DMS153 treated with DMSO at 0.1 percent for 48 hours (cell line): ENCODE results near the gene NUFIP2.
"Not testable (repeated sequence)": the region's sequence is repeated elsewhere in the genome, so short reads cannot be mapped to it uniquely, and the experiment has no call there.

ENCODE experiments used
- DNase-seq: peaks from one replicate; lab custom pipeline; 2025; ENCODE audit not compliant: unreplicated experiment; lab: John Stamatoyannopoulos, UW

Gene NUFIP2

DNA sequence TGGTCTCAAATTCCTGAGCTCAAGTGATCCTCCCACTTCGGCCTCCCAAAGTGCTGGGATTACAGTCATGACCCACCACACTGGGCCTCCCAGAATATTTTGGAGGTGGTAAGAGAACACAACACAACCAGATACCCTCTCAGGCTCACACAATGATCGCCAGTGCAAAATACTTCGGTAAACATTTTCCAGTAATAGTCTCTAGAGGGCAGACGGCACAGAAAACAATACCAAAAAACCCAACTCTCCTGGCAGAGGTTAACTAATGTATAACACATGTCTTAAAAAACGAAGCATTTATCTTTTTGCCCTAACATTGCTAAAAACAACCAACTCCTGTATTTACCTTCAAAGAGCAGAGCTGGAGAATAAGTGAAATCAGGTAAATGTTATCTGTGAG, 10.5 kb downstream of the NUFIP2 start:
- no peak for DNase-seq

DNA sequence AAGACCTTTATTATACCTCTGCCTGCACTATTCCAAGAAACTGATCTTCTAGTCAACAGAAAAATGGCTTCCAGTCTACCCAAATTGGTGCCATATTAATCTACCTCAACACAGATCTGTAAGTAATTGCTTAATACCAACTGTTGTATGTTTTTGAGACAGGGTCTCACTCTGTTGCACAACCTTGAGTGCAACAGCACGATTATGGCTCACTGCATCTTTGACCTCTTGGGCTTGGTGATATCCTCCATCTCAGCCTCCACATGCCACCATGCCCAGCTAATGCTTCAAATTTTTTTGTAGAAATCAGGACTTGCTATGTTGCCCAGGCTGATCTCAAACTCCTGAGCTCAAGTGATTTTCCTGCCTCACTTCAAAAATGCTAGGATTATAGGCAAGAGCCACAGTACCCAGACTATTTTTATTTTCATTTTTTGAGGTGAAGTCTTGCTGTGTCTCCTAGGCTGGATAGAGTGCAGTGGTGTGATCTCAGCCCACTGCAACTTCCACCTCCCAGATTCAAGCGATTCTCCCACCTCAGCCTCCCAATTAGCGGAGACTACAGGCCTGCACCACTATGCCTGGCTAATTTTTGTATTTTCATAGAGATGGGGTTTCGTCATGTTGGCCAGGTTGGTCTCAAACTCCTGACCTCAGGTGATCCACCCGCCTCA, 14.4 kb downstream of the NUFIP2 start:
- DNase-seq = no peak

DNA sequence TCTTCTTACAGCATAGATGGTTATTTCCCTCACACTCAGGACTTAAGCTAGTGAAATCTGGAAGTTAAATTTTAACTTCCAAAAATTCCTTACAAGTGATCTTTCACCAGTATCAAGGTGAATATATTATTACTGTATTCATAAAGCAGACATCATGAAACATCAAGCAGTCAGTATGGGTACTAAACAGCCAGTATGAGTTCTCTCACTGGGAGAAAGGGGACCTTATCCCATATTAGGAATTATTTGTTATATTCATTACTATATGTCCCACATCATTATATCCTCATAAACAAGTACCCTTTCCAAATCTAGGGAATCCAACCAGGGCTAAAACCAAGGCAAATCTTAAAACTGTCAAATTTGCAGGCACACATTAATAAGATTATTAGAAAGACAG, 15.3 kb downstream of the NUFIP2 start:
- DNase-seq = no peak

DNA sequence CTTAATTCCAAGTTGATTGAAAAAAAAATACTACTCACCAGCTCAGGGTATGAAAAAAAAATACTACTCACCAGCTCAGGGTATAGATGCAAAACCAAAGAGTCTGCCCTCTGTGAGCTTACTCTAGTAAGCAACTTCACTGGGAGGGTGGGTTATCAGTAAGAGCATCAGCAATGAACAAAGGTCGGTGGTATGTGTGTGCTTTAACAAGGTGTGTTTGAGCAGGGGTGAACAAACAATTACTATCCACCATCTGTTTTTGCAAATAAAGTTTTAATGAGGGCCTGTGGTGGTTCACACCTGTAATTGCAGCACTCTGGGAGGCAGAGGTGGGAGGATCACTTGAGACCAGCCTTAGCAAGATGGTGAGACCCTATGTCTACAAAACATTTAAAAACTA, 20.0 kb downstream of the NUFIP2 start:
- no peak for DNase-seq

DNA sequence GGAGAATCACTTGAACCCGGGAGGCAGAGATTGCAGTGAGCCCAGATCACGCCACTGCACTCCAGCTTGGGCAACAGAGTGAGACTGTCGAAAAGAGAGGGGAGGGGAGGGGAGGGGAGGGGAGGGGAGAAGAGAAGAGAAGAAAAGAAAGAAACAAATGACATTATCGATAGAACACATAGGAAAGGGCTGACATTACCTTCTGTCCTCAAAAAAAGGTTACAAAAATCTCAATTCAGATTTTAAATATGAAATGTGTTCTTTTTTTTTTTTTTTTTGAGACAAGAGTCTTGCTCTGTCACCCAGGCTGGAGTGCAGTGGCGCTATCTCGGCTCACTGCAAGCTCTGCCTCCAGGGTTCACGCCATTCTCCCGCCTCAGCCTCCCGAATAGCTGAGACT, 22.0 kb downstream of the NUFIP2 start:
- not testable (repeated sequence) for DNase-seq

DNA sequence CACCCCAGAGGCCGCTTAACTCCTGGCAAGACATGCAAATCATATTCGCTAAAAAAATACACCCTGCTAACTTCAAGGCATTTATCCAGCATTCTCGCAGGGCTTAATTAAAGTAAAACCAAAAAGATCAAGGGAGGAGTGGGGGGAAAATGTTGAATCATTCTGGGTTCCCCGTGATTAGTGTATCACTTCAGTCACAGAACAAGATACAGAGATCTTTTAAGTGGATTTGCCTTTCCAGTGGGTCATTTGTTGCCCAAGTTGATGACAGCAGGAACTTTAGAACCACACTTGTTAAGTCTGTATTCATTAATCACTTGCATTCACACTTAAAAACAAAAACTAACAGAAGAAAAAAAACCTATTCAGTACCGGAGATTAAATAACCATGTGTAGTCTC, 30.0 kb downstream of the NUFIP2 start:
- DNase-seq = no peak

DNA sequence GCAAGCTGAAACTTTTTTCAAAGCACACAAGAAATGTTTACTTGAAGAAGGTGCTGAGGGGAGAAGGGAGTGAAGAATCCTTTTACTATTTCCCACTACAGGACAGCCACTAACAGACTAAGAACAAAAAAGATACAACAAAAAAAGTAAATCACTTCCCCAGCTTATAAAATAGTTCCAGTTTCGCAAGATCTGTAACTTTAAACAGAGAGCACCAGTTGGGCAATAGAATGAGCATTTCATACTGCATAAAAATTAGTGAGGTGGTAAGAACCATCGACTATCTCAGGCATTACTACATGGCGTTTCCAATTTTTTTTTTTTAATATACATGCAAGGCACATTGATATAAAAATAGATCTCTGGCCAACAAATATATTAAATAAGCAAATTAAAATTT, 36.2 kb downstream of the NUFIP2 start:
- no peak for DNase-seq

DNA sequence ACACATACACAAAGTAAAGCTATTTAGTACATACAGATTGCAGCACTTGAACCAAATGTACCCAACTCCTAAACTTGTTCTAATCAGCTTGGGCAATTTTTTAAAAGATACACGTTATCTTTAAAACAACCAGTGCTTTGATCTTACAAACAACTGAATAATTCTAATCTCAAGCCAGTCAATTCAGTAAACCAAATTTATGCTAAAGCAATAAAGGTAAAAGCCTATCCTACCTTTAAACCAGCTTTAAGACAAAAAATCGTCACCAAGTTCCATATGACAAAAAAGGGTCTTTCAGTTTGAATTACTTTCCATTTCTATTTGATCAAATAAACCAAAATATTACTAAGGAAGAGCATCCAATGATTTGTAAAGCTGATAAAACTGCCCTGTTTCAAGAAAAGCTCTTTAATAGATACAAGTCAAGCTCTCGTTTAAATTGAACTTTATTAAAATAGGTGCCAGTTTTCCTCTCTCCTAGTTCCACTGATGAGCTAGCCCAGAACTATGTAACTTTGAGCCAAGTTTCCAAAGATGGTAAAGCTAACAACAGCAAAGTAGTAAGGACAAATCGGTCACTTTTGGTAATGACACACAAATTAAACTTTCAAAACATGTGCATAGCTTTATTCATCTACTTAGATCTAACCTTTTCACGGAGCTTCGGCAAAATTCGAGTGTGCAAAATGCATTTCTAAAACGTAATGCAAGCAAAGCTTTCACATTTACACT, 37.0 kb downstream of the NUFIP2 start:
- no peak for DNase-seq

DNA sequence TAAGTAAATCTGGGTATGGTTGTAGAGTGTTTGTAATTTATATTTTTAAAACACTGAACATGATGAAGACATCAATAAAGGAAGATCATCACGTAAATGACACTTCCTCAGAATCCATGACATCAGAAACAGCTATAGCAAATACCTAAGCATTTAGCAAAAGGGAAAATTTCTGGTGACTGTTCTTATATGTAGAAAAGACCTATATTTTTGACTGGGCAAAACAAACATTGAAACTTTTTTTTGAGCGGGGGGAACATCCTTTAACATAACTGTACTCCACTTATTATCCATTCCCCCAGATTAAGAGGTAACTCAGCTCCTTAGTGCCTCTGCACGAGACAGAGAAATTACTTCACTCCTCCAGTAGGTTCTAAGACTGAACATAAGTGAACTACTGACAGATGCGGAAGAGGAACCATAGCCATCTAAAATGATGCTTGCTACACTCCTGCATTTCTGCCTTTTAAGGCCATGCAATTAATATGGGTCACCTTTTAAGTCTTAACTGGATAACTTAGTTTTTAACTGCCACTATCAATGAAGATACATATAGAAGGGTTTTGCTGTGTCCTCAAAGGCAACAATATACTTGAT, 37.9 kb downstream of the NUFIP2 start:
- no peak for DNase-seq

DNA sequence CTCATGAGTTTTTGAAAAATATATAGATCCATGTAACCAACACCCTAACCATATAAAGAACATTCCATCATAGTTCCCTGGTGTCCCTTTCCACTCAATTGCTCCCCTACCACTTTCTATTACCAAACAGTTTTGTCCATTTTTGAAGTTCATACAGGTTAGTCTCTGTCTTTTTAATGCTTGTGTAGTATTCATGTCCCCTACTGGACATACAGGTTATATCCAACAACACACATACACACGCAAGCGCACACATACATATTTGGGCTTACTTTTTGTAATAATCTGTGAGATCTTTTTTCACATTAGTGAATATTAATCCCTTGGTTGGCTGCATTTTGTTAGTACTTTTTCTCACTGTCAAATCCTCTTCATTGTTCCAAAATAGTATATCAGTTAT, 40.9 kb downstream of the NUFIP2 start:
- no peak for DNase-seq

DNA sequence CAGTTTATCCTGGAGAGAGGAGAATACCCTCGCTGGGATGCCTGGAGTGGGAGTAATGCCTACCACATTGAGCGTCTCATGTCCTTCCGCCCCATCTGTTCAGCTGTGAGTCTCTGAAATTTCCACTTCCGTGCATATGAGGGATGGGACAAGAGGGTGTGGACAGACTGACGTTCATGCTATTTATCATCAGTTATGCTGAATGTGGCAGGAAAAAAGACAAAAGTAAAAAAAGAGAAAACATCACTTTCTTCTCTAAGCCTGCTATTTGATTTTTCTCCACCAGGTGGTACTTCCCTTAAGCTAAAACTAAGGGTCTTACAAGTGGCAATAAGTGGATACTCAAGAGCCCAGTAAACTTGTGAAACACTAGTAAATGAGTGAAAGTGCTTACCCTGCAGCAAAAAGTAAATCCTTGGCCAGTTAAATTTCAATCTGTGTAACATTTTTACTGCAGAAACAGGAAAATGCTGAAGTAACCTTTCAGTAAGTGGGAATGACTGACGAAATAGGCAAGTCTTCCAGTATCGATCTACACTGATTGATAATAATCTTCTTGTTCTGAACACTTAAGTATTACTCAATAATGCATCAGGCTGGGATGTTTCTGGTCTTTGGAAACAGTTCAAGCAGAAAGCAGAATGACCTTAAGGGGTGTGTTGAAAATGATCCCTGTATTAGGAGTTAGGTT, 41.7 kb downstream of the NUFIP2 start:
- DNase-seq = no peak

DNA sequence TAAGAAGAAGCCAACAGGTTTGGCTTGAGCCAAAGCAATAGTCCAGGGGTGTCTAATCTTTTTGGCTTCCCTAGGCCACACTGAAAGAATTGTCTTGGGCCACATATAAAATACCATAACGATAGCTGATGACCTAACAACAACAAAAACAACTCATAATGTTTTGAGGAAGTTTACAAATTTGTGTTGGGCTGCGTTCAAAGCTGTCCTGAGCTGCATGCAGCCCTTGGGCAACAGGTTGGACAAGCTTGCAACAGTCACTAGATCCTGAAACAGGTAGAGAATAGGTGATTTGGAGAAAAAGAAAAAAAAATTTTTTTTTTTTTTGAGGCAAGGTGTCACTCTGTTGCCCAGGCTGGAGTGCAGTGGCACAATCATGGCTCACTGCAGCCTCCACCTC, 42.8 kb downstream of the NUFIP2 start:
- DNase-seq = no peak

DNA sequence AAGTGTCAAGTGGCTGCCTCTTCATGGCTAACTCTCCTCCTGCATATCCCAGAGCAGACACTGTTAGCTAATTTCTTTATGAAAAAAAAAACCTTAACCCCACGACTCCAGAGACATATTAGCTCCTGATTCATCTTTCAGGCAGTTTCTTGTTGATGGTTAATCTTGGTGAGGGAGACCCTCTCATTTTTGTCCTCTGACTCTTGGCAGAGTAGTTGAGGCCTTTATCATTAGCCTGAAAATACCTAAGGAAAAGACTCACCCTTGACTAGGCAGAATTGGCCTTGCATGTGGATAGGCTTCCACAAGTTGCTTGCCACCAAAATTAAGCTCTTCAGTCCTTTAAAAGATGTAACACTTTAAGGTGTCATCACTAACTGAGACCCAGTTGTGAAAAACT, 43.3 kb downstream of the NUFIP2 start:
- DNase-seq = no peak

DNA sequence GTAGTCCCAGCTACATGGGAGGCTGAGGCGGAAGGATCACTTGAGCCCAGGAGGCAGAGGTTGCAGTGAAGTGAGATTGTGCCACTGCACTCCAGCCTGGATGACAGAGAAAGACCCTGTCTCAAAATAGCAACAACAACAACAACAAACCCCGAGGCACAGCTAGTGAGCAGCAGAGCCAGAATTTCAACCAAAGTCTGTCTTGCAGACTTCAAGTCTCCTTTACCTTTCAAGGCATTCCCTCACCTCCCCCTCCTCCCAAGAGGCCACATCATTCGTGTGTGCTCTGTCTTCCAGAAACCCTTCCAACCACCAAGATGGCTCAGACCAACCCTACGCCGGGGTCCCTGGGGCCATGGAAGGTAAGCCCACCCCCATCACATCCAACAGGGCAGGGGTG, 45.1 kb downstream of the NUFIP2 start:
- no peak for DNase-seq

DNA sequence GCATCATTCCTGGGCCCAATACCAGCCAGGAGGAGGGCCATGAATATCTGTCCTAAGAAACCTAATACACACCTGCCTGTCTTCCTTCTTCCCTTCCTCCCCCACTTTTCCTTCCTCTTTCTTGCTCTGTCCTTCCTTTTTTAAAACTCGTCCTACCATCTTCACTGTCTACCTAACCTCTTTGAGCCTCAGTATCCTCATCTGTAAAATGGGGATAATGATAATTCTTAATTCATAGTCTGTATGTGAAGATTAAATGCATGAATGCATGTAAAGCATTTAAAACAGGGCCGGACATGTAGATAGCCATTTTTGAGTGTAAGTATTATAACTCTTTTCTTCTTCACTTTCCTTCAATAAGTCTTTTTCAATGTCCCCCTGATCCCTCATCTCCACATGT, 46.7 kb downstream of the NUFIP2 start:
- DNase-seq = no peak

DNA sequence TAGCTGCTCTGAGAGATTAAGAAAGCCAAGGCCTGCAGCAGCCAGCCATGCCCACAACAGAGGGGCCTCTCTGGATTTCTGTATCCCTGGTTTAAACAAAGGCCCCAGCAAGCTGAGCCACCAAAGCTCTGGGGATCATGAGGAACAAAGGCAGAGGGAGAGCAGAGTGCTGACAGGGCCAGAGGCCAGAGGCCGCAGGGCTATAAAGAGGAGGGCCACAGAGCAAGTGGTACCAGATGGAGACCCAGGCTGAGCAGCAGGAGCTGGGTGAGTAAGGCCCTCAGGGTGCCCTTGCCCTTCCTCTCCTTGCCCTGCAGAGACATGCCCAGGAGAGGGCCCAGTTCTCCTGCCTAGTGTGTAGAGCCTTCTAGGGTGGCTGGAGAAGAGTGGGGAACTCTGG, 47.3 kb downstream of the NUFIP2 start, which contains the start of gene CRYBA1:
CRYBA1 (plus strand) TSS at position 232 of the 400 bp plus-strand sequence; CDS start at position 237, 5 bp downstream.
- DNase-seq = no peak

DNA sequence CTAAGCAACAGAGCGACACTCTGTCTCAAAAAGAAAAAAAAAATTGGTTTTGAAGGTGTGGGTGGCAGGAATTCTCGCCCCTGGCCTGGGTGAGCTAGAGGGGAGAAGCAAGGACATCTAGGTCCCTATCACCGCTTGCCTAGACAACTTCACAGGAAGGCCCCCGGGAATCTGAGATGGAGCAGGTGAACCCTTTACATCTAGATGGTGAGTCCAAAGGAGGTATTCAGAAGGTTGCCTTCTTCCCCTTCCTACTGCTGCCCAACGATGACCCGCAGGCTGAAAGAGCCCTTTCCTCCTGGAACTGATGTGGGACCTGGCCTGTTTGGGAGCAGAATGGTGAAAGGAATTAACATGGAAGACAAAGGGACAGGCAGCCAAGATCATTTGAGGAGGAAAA, 48.5 kb downstream of the NUFIP2 start:
- no peak for DNase-seq

DNA sequence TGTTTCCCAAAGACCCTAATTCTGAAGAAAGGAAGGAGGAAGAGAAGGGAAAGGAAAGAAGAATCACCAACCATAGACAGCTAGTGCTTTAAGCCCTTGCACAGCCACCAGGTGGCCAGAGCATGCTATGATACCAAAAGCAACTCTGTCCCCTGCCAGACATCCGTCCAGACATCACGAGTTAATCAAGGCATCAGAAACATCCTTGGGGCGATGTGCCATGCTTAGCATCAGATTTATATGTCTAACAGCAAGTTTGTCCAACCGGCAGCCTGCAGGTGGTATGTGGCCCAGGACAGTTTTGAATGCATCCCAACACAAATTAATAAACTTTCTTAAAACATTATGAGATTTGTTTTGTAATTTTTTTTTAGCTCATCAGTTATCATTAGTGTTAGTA, 50.2 kb downstream of the NUFIP2 start:
- DNase-seq = no peak

DNA sequence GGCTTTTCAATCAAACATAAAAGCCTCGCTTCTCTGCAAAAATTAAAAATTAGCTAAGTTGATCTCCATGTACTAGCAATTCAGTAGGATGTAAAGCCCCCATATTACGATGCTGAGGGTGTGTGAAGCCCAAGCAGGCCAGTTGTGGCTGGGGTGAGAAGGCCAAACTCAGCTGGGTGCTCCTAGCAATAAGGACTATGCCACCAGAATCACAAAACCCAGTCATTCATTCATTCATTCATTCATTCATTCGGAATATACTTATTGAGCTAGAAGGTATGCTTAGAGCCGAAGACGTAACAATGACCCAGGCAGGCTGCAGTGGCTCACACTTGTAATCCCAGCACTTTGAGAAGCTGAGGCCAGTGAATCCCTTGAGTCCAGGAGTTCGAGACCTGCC, 51.2 kb downstream of the NUFIP2 start:
- no peak for DNase-seq

DNA sequence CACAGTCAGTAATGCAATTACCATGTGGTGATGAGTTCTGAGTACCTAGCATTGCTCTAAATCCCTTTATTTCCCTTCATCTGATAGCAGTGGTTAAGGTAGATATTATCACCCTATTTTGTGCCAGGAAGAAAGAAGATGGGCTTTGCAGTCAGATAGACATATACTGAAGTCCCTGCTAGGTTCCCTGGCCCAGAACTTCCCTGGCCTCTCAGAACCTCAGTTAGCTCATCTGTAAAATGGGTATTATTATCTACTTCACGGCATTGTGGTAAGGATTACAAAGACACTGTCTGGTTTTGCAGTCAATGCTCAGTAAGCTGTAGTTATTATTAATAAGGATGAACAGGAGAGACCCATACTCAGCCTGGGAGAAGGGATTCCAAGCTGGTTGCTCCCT, 51.9 kb downstream of the NUFIP2 start:
- no peak for DNase-seq

DNA sequence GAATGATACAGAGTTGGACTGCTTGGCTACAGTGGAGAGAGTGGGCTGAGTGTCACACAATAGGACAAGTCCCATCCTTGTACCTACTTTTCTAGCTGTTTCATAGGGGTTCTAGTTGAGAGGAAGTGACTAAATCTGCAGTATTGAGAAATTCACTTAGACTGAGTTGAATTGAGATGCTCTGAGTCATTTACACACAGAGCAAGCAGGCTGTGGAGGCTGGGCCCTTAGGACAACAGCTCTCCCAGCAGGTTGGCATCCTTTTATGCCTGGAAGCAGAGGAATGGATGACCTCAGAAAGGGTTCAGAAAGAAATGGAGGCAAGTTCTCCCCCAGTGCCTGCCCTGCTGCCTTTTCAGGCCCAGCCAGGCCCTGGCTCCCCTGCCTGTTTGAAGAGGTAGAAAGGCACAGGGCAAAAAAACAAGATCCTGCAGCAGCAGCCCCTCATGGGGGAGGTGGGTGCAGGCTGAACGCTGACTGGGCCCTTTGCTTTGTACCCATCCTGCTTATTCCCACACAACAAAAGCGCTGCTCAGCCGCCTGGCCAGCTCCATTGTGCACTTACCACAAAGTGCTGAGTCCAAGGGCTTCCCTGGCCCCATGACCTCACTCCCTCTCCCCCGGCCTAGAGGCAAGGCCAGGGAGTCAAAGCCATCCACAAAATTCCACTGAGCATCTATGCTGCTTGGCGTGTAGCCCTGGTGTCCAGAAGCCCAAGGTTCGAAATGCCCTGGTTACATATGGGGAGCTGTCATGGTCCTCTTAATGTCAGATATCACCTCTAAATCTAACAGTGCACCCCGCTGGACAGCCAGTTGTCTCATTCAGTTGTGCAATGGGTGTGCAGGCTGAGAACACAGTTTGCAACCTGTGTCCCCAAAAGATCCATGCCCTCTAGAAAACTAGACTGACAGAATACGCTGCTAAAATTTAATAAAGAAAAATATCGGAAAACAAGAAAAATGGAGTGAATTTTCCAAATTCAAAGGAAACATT, 52.7 kb downstream of the NUFIP2 start:
- no peak for DNase-seq
